ENCODE data around the gene GDNF. TPM values are rescaled to one million over a fixed set of nuclear protein-coding genes. Genes with fewer than 3 reads are reported as not detected.
"Not testable (repeated sequence)": the region's sequence is repeated elsewhere in the genome, so short reads cannot be mapped to it uniquely, and the experiment has no call there.

The GDNF gene
- total and polyA plus RNA-seq, 9 donors = 0.23 to 6.3 (median 3.6) TPM

- intact Hi-C loops (cut with DNase I) = no loop called here
- 91 to 93% (median 92%) methylated on average over 7 of the region's 7 CpGs for WGBS, 3 donors
Observed at GRCh38 chr5:37873988-37874387, 34.1 kb upstream of the GDNF start.

GRCh38 chr5:37871023-37871815, 31.4 kb upstream of the GDNF start:
- Histone ChIP-seq H3K36me3 (no peaks in the 10 kb centered on the region), H3K27me3 (no peaks in the 10 kb centered on the region), H3K27ac (no peak overlapping the region), H3K4me1 (ENCODE audit: insufficient read depth) (no peaks in the 10 kb centered on the region), H3K4me3 (no peak overlapping the region), H3K9me3 (no peaks in the 10 kb centered on the region)
- intact Hi-C loops (cut with DNase I) = no loop called here
- WGBS, 3 donors = 84 to 85% (median 84%) methylated on average over 7 of the region's 7 CpGs
- no peak for TF ChIP-seq EP300 (IDR thresholded peaks at IDR 0.05)
- no peak for TF ChIP-seq POLR2A (IDR thresholded peaks at IDR 0.05)
- no peak for TF ChIP-seq CTCF (IDR thresholded peaks at IDR 0.05)
- no peak for DNase-seq

More at GRCh38 chr5:37873988-37874387, 34.1 kb upstream of the GDNF start:
- Histone ChIP-seq H3K36me3 (no peaks in the 10 kb centered on the region), H3K4me3 (no peak overlapping the region), H3K9me3 (no peaks in the 10 kb centered on the region), H3K27ac (no peak overlapping the region), H3K27me3 (no peaks in the 10 kb centered on the region), H3K4me1 (ENCODE audit: insufficient read depth) (no peaks in the 10 kb centered on the region)
- no peak for DNase-seq
- TF ChIP-seq EP300 (IDR thresholded peaks at IDR 0.05) (no peak), POLR2A (IDR thresholded peaks at IDR 0.05) (no peak), CTCF (IDR thresholded peaks at IDR 0.05) (no peak)

- no peaks in the 10 kb centered on the region for H3K36me3 ChIP-seq
- no peak for DNase-seq
- no peak overlapping the region for H3K4me3 ChIP-seq
- no peaks in the 10 kb centered on the region for H3K9me3 ChIP-seq
- no peak overlapping the region for H3K27ac ChIP-seq
- no peaks in the 10 kb centered on the region for H3K4me1 ChIP-seq (ENCODE audit: insufficient read depth)
- 84 to 91% (median 89%) methylated on average over 2 of the region's 2 CpGs for WGBS, 3 donors
- no peaks in the 10 kb centered on the region for H3K27me3 ChIP-seq
- TF ChIP-seq POLR2A (IDR thresholded peaks at IDR 0.05) (no peak), EP300 (IDR thresholded peaks at IDR 0.05) (no peak), CTCF (IDR thresholded peaks at IDR 0.05) (no peak)
- intact Hi-C loops (cut with DNase I) = no loop called here
Observed at GRCh38 chr5:37869216-37869615, 29.4 kb upstream of the GDNF start.

GRCh38 chr5:37867654-37868053, 27.8 kb upstream of the GDNF start:
- no peaks in the 10 kb centered on the region for H3K4me1 ChIP-seq (ENCODE audit: insufficient read depth)
- DNase-seq = no peak
- H3K27me3 ChIP-seq = no peaks in the 10 kb centered on the region
- no peak for TF ChIP-seq CTCF (IDR thresholded peaks at IDR 0.05)
- TF ChIP-seq POLR2A (IDR thresholded peaks at IDR 0.05) = no peak
- TF ChIP-seq EP300 (IDR thresholded peaks at IDR 0.05) = no peak
- intact Hi-C loops (cut with DNase I) = no loop called here
- 12 to 22% (median 17%) methylated on average over 3 of the region's 3 CpGs for WGBS, 3 donors
- H3K4me3 ChIP-seq = no peak overlapping the region
- H3K36me3 ChIP-seq = no peaks in the 10 kb centered on the region
- H3K9me3 ChIP-seq = no peaks in the 10 kb centered on the region
- H3K27ac ChIP-seq = no peak overlapping the region

GRCh38 chr5:37862907-37863306, 23.1 kb upstream of the GDNF start:
- intact Hi-C loops (cut with DNase I); H3K4me3 ChIP-seq; H3K4me1 ChIP-seq (ENCODE audit: insufficient read depth); H3K9me3 ChIP-seq; H3K27me3 ChIP-seq; H3K36me3 ChIP-seq; DNase-seq; H3K27ac ChIP-seq: not testable (repeated sequence)
- WGBS, 3 donors = 91 to 94% (median 92%) methylated on average over 1 of the region's 1 CpG

All from ovary (tissue), 9 donors.